ENCODE measurements around the gene SCN3B. TPM values are rescaled to one million over a fixed set of nuclear protein-coding genes. Genes with fewer than 3 reads are reported as not detected.

The SCN3B gene
- total RNA-seq, 1 donor from 2014 or later = 34.1 TPM

DNA sequence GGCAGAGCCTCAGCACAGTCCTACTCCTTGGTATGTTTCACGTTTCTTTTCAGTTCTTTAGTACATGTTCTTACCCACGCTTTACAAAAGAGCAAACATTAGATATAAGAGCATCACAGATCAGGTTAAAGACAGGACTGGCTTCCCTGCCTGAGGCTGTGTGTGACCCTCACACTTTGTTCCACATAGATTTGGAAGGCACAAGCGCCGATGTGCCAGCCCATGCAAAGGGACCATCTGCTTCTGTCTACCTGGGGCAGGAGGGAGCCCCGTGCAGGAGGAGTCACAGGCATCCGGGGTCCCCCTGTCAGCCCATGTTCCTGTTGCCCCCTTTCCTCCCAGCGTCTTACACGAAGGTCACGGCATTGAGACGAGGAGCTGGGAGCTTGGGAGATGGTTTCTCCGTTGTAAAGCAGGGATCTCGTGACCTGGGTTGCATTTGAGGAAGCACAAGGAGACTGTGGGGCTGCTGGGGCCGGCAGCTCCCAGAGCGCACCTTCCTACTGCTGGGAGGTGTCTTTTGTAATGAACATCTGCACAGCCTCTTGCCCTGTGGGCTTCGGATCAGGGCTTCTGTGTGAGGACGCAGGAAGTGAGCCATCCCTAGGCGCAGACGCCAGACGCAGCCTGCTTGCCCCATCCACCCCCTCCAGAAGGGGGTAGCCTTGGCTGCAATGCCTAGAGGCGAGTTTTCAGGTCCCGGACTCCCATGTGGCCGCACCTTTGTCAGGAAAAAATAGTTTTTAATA lies 72.6 kb downstream of the SCN3B start:
- Mint-ChIP-seq H3K27ac (ENCODE audit: unreplicated experiment) (no peak overlapping the region), H3K4me1 (ENCODE audit: unreplicated experiment) (peaks cover 45% of the 10 kb centered on the region), H3K27me3 (ENCODE audit: unreplicated experiment) (peaks cover 20% of the 10 kb centered on the region), H3K4me3 (ENCODE audit: unreplicated experiment) (no peak overlapping the region), H3K9me3 (ENCODE audit: unreplicated experiment) (no peaks in the 10 kb centered on the region), H3K36me3 (ENCODE audit: low read depth, unreplicated experiment) (peaks cover 28% of the 10 kb centered on the region)
- TF ChIP-seq, protein P1, sequence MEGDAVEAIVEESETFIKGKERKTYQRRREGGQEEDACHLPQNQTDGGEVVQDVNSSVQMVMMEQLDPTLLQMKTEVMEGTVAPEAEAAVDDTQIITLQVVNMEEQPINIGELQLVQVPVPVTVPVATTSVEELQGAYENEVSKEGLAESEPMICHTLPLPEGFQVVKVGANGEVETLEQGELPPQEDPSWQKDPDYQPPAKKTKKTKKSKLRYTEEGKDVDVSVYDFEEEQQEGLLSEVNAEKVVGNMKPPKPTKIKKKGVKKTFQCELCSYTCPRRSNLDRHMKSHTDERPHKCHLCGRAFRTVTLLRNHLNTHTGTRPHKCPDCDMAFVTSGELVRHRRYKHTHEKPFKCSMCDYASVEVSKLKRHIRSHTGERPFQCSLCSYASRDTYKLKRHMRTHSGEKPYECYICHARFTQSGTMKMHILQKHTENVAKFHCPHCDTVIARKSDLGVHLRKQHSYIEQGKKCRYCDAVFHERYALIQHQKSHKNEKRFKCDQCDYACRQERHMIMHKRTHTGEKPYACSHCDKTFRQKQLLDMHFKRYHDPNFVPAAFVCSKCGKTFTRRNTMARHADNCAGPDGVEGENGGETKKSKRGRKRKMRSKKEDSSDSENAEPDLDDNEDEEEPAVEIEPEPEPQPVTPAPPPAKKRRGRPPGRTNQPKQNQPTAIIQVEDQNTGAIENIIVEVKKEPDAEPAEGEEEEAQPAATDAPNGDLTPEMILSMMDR (IDR thresholded peaks at IDR 0.05; ENCODE audit: unreplicated experiment) = no peak
- DNase-seq (ENCODE audit: low spot score) = no peak

DNA sequence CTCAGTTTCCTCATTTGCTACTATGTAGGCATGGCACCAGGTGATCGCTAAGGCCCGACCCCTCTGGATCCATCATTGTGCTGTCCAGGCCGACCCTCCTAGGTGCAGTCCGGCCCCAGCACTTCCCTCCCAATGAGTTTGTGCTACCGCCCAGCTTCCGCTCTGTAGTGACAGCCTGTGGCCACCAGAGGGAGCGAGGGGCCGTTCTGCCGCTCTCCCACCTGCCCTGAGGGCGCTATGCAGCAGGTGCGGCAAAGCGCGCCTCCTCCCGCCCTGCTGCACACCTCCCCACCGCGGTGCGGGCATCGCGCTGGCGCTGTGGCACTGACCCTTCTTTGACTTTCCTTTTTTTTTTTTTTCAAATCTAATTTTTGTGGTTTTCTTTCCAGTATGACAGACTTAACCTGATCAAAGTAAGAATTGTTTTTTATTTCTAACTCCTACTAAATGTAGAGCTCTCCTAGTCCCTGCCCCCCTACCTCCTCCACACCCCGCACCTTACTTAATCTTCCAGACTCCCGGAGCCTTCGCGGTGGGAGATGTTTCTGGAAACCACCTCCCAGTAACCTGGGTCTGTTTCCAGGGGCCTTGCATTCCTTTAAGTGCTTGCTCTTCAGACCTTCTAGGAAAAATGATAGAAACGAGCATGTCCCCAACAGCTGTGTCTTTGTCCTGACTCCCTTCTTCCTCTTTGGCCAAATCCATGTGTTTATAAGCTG lies 73.7 kb downstream of the SCN3B start:
- Mint-ChIP-seq H3K9me3 (ENCODE audit: unreplicated experiment) (no peaks in the 10 kb centered on the region), H3K4me3 (ENCODE audit: unreplicated experiment) (no peak overlapping the region), H3K27me3 (ENCODE audit: unreplicated experiment) (peaks cover 17% of the 10 kb centered on the region), H3K27ac (ENCODE audit: unreplicated experiment) (no peak overlapping the region), H3K36me3 (ENCODE audit: low read depth, unreplicated experiment) (peaks cover 18% of the 10 kb centered on the region), H3K4me1 (ENCODE audit: unreplicated experiment) (peaks cover 45% of the 10 kb centered on the region)
- TF ChIP-seq, protein P1 (IDR thresholded peaks at IDR 0.05; ENCODE audit: unreplicated experiment) = peak; percentile 92
- DNase-seq (ENCODE audit: low spot score) = peak; percentile 76

DNA sequence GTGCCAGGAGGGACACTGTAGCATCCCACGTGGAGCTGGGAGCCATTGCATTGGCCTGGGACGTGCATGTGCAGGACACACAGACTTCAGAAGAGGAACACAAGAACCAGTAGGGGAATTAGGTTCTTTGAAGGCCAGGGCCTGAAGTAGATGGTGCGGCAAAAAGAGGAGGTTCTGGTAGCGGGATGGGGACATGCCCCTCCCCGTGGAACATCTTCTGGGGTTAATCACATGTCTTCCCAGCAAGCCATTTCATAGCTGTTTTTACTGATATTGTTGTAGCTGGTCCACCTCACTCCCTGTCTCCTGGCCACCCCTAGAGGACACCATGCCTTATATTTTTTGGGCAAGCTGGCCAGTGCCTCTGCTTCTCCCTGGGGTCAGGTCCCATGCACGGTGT lies 74.3 kb downstream of the SCN3B start:
- TF ChIP-seq, protein P1 (IDR thresholded peaks at IDR 0.05; ENCODE audit: unreplicated experiment) = no peak
- DNase-seq (ENCODE audit: low spot score) = no peak
- H3K27ac Mint-ChIP-seq (ENCODE audit: unreplicated experiment) = no peak overlapping the region
- peaks cover 16% of the 10 kb centered on the region for H3K27me3 Mint-ChIP-seq (ENCODE audit: unreplicated experiment)
- no peaks in the 10 kb centered on the region for H3K9me3 Mint-ChIP-seq (ENCODE audit: unreplicated experiment)
- H3K4me3 Mint-ChIP-seq (ENCODE audit: unreplicated experiment) = no peak overlapping the region
- peaks cover 17% of the 10 kb centered on the region for H3K36me3 Mint-ChIP-seq (ENCODE audit: low read depth, unreplicated experiment)
- peaks cover 42% of the 10 kb centered on the region for H3K4me1 Mint-ChIP-seq (ENCODE audit: unreplicated experiment)

DNA sequence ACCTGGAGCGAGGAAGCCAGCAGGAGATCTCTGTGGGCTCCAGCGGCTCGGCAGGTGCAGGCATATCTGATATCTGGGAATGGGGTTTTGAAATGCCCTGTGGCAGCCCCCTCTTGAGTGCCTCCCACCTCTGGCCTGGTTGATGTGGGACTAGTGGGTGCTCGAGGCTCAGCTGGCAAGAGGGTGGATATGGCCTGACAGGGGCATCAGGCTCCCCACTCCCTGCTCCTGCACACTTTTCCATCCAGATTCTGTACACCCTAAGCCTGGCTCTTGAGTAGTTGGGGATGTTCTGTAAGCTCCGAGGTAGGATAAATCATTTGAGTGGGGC lies 75.0 kb downstream of the SCN3B start:
- Mint-ChIP-seq H3K9me3 (ENCODE audit: unreplicated experiment) (no peaks in the 10 kb centered on the region), H3K27me3 (ENCODE audit: unreplicated experiment) (peaks cover 22% of the 10 kb centered on the region), H3K4me3 (ENCODE audit: unreplicated experiment) (peak overlapping the region; percentile 40), H3K4me1 (ENCODE audit: unreplicated experiment) (peaks cover 43% of the 10 kb centered on the region), H3K36me3 (ENCODE audit: low read depth, unreplicated experiment) (peaks cover 17% of the 10 kb centered on the region), H3K27ac (ENCODE audit: unreplicated experiment) (no peak overlapping the region)
- TF ChIP-seq, protein P1 (IDR thresholded peaks at IDR 0.05; ENCODE audit: unreplicated experiment) = no peak
- DNase-seq (ENCODE audit: low spot score) = no peak

Other genes with a start within 250 kb of the SCN3B start
- 49.6 TPM for gene GRAMD1B, start 224.4 kb downstream of the SCN3B start, total RNA-seq (ENCODE audit: unreplicated experiment)
- 13.8 TPM for gene ZNF202, start 87.0 kb upstream of the SCN3B start, total RNA-seq (ENCODE audit: unreplicated experiment)
- gene OR6X1, start 99.9 kb upstream of the SCN3B start, total RNA-seq (ENCODE audit: unreplicated experiment) = not detected
- gene OR6M1, start 151.7 kb upstream of the SCN3B start, total RNA-seq (ENCODE audit: unreplicated experiment) = not detected
- gene TMEM225, start 231.0 kb upstream of the SCN3B start, total RNA-seq (ENCODE audit: unreplicated experiment) = not detected
- not detected for gene OR8D4, start 247.5 kb upstream of the SCN3B start, total RNA-seq (ENCODE audit: unreplicated experiment)

Measured in endothelial cell (in vitro differentiated cells).